ENCODE data around the gene TRIM29. TPM values are rescaled to one million over a fixed set of nuclear protein-coding genes. Genes with fewer than 3 reads are reported as not detected.

TRIM29 gene
- total RNA-seq, 1 experiment from 2014 or later, result 0.17 TPM

DNA sequence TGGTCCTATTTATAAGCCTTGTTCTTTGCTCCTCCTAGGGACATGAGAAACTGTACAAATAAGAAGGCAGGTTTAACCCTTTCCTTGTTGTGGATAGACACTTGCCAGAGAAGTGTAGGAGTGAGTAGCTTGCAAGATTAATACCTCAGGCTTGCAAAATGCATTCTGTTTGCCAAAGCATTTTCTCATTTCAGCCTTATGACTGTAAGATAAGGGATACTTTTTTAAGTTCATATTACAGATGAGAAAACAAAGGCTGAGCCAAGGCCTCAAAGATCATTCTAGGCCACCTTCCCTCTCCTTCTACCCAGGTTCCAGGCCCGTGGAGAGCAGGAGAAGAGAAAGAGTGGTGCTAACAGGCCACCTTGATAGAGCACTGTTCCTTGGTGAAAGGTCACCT is 46.8 kb downstream of the TRIM29 start:
- H3K4me3 ChIP-seq (ENCODE audit: insufficient read depth, low read depth, low read length), result no peak overlapping the region
- no peaks in the 10 kb centered on the region for H3K27me3 ChIP-seq (ENCODE audit: control insufficient read depth, insufficient read depth, low read length)
- DNase-seq, result no peak

DNA sequence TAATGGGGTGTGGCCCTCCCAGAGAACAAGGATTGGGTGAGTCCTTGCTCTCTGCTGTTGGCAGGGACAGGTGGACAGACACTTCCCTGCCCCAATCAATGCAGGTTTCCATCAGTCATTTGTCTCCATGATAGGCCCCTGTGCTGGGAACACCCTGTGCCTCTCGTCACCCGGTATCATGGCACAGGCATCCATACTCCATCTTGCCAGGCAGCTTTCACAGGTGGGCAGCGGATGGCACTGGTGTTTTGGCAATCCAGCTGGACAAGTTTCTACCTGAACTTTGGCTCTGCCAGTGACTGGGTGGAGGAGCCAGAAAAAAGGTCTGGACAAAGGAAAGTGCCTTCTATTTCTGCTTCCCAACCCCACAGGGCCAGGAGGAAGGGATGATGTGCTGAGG is 47.5 kb downstream of the TRIM29 start:
- Histone ChIP-seq H3K27me3 (ENCODE audit: control insufficient read depth, insufficient read depth, low read length) (no peaks in the 10 kb centered on the region), H3K36me3 (replicated peaks; ENCODE audit: control insufficient read depth, insufficient read depth, low read length) (no peaks in the 10 kb centered on the region), H3K4me3 (ENCODE audit: insufficient read depth, low read depth, low read length) (no peak overlapping the region)
- DNase-seq, result no peak

More for the DNA sequence above, 46.8 kb downstream of the TRIM29 start:
- no peaks in the 10 kb centered on the region for H3K36me3 ChIP-seq (replicated peaks; ENCODE audit: control insufficient read depth, insufficient read depth, low read length)

DNA sequence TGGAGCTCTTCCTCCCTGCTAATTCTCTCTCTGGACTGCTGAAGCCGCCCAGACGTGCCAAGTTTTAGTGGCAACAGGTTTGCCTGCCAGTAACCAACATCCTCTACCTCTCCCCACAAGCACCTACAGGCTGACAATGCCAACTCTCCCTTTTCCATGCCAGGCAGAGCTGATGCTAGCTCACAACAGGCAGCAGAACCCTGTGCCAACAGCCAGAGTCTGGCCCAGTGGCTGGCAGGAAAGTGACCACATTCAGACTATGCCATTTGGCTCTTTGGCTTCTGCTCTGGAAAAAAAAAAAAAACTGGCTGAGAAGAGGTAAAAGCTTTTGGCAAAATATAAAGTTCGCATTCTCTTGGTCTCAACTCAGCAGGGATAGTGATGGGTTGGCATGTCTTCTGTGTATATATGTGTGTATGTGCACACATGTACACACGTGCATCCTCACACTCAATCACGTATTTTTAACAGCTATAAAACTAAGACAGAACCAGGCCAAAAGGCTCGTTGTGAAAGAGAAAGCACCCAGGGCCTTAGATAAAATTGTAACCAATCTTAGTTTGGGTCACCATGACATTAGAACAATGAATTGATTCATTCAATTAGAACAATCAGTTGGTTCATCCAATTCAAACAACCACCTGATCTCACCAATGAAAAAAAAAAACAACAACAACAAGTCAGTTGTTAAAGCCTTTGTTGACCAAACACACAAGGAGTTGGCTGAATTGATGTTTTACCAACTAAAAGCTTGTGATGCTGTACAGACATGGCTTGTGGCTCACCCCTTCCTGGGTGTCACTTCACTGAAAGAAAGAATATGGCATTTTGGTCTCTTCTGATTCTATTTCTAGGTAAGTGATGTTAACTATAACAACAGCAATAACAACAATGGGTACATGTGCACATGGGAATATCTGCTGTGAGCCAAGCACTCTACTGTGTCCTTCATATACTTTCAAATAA is 48.6 kb downstream of the TRIM29 start:
- Histone ChIP-seq H3K4me3 (ENCODE audit: insufficient read depth, low read depth, low read length) (no peak overlapping the region), H3K36me3 (replicated peaks; ENCODE audit: control insufficient read depth, insufficient read depth, low read length) (no peaks in the 10 kb centered on the region), H3K27me3 (ENCODE audit: control insufficient read depth, insufficient read depth, low read length) (no peaks in the 10 kb centered on the region)
- no peak for DNase-seq

DNA sequence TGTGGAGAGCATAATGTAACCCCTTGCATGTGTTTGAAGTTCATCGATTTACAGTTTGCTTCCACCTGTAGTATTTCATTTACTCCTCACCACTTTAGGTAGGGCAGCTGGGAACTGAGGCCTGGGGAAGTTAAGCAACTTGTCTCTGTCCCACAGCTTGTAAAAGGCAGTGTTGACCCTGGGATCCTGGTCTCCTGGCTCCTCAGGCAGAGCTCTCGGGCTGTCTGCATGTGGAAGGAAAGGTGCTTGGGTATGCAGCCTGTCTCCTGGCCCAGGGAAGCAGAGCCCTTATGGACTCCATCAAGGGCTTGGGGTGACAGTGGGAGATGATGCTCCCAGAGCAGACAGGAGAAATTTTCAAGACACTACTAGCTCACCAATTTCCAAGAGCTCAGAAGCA is 49.9 kb downstream of the TRIM29 start:
- Histone ChIP-seq H3K4me3 (ENCODE audit: insufficient read depth, low read depth, low read length) (no peak overlapping the region), H3K27me3 (ENCODE audit: control insufficient read depth, insufficient read depth, low read length) (no peaks in the 10 kb centered on the region), H3K36me3 (replicated peaks; ENCODE audit: control insufficient read depth, insufficient read depth, low read length) (no peaks in the 10 kb centered on the region)
- DNase-seq, result no peak

DNA sequence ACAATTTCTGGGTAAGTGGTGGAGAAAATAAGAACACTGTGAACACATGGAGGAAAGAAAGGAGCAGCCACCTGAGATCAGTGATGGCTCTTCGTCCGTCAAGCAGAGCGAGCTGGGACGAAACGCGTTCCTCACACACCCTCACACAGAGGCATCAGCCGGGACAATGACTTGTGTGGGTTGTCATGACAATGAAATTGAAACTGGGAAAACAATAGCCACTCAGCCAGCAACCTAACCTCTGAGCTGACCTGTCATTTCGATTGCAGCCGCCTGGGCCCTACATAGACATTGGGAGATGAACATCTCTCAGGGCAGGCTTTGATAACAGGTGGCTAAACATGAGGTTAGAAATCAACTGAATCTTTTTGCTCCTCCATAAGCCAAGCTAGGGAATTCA is 51.3 kb downstream of the TRIM29 start:
- H3K27me3 ChIP-seq (ENCODE audit: control insufficient read depth, insufficient read depth, low read length), result no peaks in the 10 kb centered on the region
- no peak for DNase-seq
- no peak overlapping the region for H3K4me3 ChIP-seq (ENCODE audit: insufficient read depth, low read depth, low read length)
- H3K36me3 ChIP-seq (replicated peaks; ENCODE audit: control insufficient read depth, insufficient read depth, low read length), result no peaks in the 10 kb centered on the region

DNA sequence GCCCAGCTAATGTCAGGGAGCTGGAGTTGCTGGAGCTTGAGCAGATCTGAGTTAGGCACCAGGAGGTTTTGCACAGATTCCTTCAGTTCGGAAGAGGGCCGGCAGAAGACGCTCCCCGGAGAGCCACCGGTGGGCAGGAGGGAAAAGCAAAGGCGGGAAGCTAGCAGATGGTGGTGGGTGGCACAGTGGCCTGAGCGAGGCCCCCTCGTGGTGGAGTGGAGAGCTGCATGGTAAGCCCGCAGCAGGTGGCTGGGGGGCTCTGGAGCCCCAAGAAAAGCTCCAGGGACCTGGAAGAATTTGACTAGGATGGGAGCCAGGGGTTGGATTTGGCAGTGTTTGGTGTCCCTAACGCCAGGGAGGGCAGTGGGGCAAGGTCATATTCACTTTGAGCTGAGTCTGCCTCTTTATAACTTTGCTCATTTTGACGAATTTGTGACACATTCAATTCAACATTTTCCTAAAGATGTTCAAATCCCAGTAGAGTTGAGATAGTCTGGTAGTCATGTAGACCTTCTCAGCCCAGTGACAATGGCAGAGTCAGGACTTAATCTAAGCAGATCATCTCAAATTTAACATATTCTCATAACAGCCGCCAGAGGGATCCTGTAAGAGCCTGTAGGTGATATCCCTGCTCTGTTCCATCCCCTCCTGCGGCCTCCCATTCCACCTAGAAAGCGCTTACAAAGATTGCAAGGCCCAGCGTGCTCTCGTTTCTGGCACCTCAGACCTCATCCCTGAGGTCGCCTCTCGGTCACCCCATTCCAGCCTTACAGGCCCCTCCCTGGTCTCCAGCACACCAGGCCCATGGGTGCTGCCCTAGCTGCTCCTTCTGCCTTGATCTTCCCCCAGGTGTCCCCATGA is 57.9 kb downstream of the TRIM29 start:
- DNase-seq, result peak; percentile 85
- no peaks in the 10 kb centered on the region for H3K27me3 ChIP-seq (ENCODE audit: control insufficient read depth, insufficient read depth, low read length)
- no peaks in the 10 kb centered on the region for H3K36me3 ChIP-seq (replicated peaks; ENCODE audit: control insufficient read depth, insufficient read depth, low read length)
- H3K4me3 ChIP-seq (ENCODE audit: insufficient read depth, low read depth, low read length), result no peak overlapping the region

DNA sequence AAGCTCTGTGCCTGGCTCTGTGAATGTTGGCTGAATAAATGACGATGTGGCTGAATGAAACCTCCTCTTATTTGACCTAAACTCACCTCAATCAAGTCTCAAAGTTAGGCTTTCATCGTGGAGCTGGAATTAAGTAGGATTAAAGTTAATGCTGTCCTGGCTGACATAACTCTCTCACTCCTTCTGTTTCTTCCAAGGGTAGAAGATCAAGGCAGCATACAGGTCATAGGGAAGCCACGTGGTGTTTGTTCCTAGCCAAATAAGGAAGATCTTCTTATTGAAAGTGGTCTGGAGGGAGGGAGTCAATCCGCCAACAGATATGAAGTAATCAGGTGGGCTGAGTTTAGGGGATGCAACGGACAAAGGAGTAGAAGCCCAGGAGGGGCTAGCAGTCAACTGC is 59.5 kb downstream of the TRIM29 start:
- Histone ChIP-seq H3K27me3 (ENCODE audit: control insufficient read depth, insufficient read depth, low read length) (no peaks in the 10 kb centered on the region), H3K4me3 (ENCODE audit: insufficient read depth, low read depth, low read length) (no peak overlapping the region), H3K36me3 (replicated peaks; ENCODE audit: control insufficient read depth, insufficient read depth, low read length) (no peaks in the 10 kb centered on the region)
- DNase-seq, result no peak

DNA sequence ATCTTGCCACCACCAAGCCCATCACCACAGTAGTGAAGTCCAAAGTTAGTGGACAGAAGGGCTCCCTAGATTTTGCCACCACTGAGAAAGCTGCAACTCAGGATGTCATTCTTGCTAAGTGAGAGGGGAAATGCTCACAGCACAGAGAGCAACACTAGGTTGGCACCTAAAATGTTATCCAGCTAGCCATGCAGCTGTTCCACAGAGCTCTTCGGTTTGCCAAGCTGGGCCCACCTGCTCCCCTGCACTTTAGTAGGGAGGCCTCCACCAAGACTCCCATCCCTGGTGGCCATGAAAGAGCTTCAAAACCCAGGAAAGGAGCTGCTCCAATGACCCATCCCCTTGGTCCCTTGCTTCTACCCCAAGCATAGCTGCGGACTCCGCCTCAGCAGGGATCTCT is 63.8 kb downstream of the TRIM29 start:
- no peak for DNase-seq
- H3K4me3 ChIP-seq (ENCODE audit: insufficient read depth, low read depth, low read length), result no peak overlapping the region
- no peaks in the 10 kb centered on the region for H3K36me3 ChIP-seq (replicated peaks; ENCODE audit: control insufficient read depth, insufficient read depth, low read length)
- no peaks in the 10 kb centered on the region for H3K27me3 ChIP-seq (ENCODE audit: control insufficient read depth, insufficient read depth, low read length)

DNA sequence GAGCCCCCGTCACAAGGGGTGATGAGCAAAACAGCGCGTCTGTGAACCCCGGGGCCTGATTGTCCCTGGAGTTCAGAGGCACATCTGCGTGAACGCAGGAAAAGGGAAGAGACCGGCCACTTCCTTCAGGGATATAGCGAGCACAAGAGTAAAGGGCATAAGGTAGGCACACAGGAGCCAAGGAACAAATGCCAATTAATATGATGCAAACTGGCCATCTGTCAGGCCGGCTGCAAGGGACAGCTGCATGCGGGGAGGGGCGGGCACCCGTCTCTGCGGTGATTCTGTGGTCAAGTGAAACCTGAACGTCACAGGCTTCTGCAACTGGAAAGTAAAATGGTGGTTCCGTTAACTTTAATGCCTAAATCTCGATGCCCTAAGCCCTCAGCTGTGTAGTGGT is 64.7 kb downstream of the TRIM29 start:
- DNase-seq, result no peak
- no peaks in the 10 kb centered on the region for H3K36me3 ChIP-seq (replicated peaks; ENCODE audit: control insufficient read depth, insufficient read depth, low read length)
- no peaks in the 10 kb centered on the region for H3K27me3 ChIP-seq (ENCODE audit: control insufficient read depth, insufficient read depth, low read length)
- H3K4me3 ChIP-seq (ENCODE audit: insufficient read depth, low read depth, low read length), result no peak overlapping the region

DNA sequence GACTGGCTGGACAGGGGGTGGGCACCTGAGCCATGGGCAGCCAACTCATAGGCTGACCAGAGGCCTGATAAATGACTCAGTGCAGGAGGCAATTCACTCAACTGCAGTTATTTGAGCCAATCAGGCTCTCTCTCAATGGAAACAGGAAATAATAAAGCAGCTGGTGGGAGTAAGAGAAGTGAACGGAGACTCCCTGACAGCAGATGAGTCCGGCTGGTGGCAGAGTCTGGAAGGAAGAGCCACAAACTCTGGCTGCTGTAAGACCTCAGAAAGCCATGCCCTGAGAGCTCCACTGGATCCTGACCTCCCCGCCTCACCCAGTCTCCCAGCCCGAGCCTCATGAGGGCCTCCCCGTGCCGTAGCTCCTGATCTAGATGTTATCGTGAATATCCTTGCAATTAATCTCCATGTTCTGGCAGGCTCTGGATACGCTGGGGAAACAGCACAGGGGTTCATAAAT is 69.8 kb downstream of the TRIM29 start:
- no peak overlapping the region for H3K4me3 ChIP-seq (ENCODE audit: insufficient read depth, low read depth, low read length)
- no peaks in the 10 kb centered on the region for H3K36me3 ChIP-seq (replicated peaks; ENCODE audit: control insufficient read depth, insufficient read depth, low read length)

DNA sequence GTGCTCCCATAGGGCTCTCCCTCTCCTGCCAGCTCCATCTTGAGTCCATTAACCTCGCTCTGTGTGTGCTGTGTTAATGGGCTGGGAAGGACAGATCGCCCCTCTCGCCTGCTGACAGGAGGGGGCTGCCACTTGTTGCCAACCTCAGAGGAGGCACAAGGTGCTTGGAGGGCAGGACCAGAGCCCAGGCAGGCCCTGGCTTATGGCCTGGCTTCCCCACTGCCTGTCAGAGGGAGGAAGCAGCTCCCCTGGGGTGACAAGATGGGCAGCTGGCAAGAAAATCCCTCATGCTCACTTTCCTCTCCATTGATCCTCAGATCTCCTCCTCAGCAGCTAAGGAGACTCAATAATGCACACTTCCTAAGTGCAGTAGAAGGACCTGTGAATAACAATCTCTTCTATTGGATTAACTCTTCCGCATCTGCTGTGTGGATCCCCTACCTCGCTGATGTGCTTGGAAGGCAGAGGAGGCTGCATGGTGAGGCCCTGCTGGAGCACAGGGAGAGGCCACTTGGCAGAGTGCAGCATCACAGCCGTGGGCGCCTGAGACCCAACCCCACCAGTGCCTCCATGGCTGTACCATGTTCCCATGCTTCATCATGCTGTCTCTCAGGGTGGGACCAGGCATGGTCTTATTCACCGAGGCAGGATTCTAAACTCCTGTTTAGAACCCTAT is 70.3 kb downstream of the TRIM29 start:
- H3K36me3 ChIP-seq (replicated peaks; ENCODE audit: control insufficient read depth, insufficient read depth, low read length), result no peaks in the 10 kb centered on the region
- H3K27me3 ChIP-seq (ENCODE audit: control insufficient read depth, insufficient read depth, low read length), result no peaks in the 10 kb centered on the region
- no peak for DNase-seq
- H3K4me3 ChIP-seq (ENCODE audit: insufficient read depth, low read depth, low read length), result no peak overlapping the region

More for the DNA sequence above, 69.8 kb downstream of the TRIM29 start:
- no peaks in the 10 kb centered on the region for H3K27me3 ChIP-seq (ENCODE audit: control insufficient read depth, insufficient read depth, low read length)
- DNase-seq, result no peak

DNA sequence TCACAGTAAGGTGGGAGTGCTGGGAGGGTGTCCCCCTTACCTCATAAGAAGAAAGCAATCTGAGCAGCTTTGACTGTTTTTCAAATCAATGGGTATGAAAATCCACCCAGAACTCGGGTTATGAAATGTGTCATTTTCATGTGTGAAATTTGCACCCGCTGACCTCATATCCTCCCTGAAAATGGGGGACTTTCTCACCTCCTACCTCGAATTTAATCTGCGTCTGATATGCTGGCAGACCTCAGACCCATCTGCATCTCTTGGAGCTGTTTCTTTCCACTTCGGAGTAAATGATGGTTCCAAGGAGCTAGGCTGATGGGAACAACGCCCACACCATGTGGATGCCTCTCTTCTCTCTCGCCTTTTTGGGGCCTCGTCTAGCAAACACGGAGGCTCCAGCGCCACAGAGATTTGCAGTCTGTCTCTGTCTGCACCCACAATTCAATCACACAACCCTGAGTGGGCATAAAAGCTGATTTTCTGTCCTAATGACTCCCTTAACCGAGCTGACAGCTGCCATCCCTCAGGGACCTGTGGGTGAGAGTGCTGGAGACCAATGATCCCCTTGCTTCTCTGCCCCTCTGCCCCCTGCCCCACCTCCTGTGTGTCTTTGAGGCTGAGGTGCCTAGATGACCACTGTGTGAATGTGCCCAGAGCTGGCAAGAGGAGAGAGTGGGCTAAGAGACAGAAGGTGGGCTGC is 71.0 kb downstream of the TRIM29 start:
- H3K27me3 ChIP-seq (ENCODE audit: control insufficient read depth, insufficient read depth, low read length), result no peaks in the 10 kb centered on the region
- no peaks in the 10 kb centered on the region for H3K36me3 ChIP-seq (replicated peaks; ENCODE audit: control insufficient read depth, insufficient read depth, low read length)
- H3K4me3 ChIP-seq (ENCODE audit: insufficient read depth, low read depth, low read length), result no peak overlapping the region
- DNase-seq, result no peak

DNA sequence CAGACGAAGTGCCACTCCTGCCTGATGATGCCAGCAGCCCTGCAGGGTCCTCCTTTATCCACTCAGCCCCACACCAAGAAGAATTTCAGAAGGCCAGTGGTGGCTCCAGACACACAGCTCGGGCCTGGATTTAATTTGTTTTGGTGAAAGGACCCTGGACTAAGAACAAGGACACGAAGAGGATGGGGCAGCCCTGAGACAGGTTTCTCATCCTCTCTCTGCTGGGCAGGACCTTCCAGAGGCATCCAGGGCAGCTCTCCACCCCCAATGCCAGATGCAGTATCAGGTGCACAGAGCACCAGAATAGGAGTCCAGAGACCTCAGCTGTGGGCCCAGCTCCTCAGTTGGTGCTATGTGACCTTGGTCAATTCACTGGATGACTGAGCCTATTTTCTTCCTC is 72.0 kb downstream of the TRIM29 start:
- Histone ChIP-seq H3K4me3 (ENCODE audit: insufficient read depth, low read depth, low read length) (no peak overlapping the region), H3K27me3 (ENCODE audit: control insufficient read depth, insufficient read depth, low read length) (no peaks in the 10 kb centered on the region), H3K36me3 (replicated peaks; ENCODE audit: control insufficient read depth, insufficient read depth, low read length) (no peaks in the 10 kb centered on the region)
- no peak for DNase-seq

DNA sequence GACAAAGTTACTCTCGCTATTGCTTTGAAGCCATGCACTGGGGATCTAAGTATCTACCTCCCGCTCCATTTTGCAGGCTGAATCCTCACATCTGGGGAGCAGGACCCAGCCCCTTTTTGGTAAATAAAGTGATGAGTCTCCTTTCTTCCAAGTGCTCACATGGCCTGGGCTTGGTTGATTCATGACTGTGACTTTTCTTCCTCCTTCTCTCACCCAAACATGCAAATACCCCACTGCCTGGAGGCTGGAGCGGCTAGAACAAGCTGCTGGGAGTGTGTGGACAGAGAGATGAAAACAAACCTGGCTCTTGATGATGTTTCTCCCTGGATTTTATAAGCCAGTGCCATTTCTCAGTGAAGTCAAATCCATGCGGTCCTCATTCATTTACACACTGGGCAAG is 72.7 kb downstream of the TRIM29 start:
- no peak overlapping the region for H3K4me3 ChIP-seq (ENCODE audit: insufficient read depth, low read depth, low read length)
- no peaks in the 10 kb centered on the region for H3K27me3 ChIP-seq (ENCODE audit: control insufficient read depth, insufficient read depth, low read length)
- DNase-seq, result no peak
- H3K36me3 ChIP-seq (replicated peaks; ENCODE audit: control insufficient read depth, insufficient read depth, low read length), result no peaks in the 10 kb centered on the region
